ENCODE results near the gene REPS2.

- TF ChIP-seq CTCF (IDR thresholded peaks at IDR 0.05) (no peak), POLR2A (IDR thresholded peaks at IDR 0.05) (no peak)
These were observed 15.1 kb upstream of the REPS2 start for GRCh38 chrX:16931371-16931770.

All from body of pancreas (tissue), 4 donors.